GM19239 (cell line): ENCODE data around the gene CWC27.

ENCODE experiments used
- DNase-seq: peaks from one replicate; pipeline ENCODE4 v3.0.0; 2011; ENCODE audit warnings: low spot score; ENCODE audit not compliant: insufficient read length
- FAIRE-seq: peaks from 2 replicates; lab custom pipeline; 2011; peaks lifted over from hg19 to GRCh38; lab: Jason Lieb, UNC

CWC27 gene

DNA sequence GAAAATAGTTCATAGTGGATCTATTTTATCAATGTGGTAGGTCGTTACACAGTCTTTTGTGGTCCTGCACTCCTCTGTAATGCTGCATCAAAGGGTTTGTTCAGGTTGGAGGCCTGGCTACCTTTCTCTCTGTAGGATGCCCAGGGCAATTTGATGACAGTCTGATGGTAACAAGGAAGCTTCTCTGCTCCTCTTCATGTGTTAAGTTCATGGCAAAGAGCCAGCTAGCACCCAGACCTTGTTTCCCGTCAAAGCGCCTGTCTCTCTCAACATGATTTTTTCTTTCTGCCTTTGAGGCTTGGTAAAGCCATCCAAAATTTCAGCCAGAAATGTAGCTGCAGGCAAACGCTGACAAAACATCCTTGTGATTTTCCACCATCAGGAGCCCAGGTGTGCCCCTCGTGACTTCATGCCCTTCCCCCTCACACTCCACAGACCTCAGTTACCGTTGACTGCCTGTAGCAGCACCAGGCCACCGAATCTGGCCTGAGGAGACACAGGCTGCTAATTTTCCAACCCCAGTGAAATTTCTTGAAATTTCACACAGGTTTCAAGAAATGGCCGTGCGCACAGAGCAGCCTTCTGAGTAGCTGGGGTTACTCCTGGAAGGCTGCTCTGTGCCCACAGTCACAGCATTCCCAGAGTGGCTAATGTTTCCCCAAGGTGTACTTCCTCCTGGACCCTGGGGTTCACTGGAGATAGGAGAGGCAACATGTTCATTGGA, 292.7 kb downstream of the CWC27 start:
- FAIRE-seq (peak; percentile 90), DNase-seq (no peak)

DNA sequence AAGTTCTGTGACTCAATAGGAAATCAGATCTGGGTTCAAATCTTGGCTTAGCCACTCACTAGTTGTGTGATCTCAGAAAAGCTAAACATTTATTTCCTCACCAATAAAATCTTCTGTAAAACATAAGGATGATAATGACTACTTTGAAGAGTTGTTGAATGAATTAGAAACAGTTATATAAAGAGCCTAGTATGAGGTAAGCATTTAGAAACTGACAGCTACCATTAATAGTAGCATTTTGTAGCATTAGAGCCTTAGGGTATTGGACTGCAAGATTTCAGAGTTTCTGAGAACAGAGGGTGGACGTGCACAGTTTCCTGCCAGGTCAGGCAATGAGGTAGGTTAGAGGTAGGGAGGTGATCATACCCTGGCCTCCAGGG, 293.2 kb downstream of the CWC27 start:
- DNase-seq (no peak), FAIRE-seq (no peak)

DNA sequence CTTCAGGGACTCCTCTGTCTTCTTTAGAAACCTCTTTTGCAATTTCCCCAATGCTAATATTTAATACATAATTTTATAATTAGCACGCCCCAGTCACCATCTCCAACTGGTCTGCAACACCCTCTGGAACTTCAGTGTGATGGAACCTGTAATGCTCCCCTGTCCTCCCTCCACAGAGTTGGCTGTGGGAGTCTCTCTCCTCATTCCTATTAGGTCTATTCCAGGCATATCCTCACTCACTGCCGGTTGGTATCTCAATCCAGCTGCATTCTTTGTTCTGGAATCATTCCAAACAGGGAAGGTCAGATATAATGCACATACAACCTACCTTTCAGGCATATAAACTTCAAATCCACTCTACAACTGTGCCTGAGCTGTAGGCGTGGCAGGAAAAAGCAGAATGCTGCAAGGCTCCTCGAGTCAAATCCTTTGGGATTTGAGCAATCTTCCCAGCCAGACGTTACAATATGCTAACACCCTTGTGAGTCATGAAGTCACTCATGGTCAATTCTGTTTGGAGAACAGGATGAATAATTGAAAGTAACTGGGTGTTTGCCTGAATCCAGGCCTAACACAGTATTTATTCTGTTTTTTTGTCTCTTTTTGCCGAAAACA, 293.8 kb downstream of the CWC27 start:
- FAIRE-seq (peak; percentile 57), DNase-seq (no peak)

DNA sequence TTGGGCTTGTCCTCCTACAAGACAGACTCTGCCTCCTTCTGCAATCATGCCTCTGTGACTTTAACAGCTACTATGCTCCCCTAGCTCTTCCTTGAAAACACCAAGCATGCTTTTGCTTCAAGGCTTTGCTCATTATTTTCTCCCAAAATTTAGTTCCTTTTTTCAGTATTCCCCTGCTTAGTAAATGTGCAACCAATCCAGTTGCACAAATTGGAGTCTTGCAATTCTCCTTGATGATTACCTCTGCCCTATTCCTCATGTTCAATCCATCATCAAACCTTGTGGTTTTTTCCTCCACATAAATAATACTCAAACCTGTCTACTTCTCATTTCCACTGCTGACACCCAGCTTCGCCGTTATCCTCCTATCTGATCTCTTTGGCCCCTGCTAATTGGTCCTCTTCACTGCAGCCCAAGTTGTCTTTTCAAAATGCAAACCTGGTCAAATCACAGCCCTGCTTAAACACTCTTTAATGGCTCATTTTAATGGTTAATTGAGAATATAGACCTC, 296.3 kb downstream of the CWC27 start:
- FAIRE-seq, result no peak

DNA sequence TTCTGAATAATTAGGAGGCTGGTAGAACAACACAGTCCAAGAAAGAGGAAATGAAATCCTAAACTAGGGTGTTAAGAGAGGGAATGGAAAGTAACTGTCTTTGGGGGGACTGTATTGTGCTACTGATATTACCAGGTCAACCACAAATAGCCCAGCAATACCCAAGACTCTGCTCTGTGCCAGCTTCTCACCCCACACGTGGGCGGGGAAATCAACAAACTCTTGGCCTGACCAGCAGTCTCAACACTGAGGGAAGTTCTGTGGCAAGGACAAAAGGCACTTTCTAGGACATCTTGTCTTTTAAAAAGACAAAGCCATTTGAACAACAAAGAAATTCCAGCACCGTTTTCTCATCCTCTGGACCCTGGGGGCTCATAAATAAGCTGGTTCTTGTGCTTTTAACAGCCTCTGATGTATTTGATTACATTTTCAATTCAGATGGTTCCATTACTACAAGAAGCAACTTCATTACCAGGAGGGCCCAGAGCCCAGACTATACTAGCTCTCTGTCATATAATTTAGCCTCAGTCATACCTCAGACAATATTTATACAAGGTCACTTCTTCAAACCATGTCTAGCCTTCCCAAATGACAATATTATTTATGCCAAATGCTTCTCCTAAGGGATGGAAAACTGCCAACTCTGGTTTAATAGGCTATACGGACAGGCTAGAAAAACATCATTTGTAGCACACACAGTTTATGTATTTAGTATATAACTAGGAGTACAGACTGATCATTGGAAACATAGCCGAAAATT, 297.8 kb downstream of the CWC27 start:
- DNase-seq (no peak), FAIRE-seq (peak; percentile 81)

More for the DNA sequence above, 296.3 kb downstream of the CWC27 start:
- DNase-seq, result no peak

DNA sequence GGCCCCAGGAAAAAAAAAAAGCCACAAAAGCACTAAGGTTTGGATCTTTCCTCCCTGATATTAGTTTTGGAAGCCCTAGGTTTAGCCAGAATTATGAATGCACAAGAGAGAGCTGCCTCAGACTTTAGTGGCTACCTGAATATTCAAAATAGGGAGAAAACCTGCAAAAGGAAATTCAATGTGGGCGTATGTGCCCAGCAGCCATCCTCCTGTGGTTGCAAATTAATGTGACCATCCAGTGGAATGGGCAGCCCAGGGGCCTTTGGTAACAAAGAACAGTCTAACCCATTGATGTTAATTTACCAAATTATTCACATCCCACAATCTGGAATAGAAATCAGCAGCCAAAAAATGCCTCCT, 298.4 kb downstream of the CWC27 start:
- FAIRE-seq (no peak), DNase-seq (no peak)
